GM20431 (cell line): ENCODE measurements around the gene COL25A1.

Experiments
- in situ Hi-C: fragments of 300-500 bp; cut with MseI, MboI; formaldehyde crosslinking; loops from one replicate; pipeline ENCODE4 v1.15.0; 2020; ENCODE audit warnings: low sequenced_read_pairs; ENCODE audit not compliant: unreplicated experiment

The COL25A1 gene

GRCh38 chr4:109179061-109179460, 123.4 kb downstream of the COL25A1 start:
- in situ Hi-C loops: no loop called here

- in situ Hi-C loops: no loop called here
Observed at GRCh38 chr4:109177096-109177810, 125.2 kb downstream of the COL25A1 start.

GRCh38 chr4:109174224-109174953, 128.1 kb downstream of the COL25A1 start:
- in situ Hi-C loops: no loop called here

DNA sequence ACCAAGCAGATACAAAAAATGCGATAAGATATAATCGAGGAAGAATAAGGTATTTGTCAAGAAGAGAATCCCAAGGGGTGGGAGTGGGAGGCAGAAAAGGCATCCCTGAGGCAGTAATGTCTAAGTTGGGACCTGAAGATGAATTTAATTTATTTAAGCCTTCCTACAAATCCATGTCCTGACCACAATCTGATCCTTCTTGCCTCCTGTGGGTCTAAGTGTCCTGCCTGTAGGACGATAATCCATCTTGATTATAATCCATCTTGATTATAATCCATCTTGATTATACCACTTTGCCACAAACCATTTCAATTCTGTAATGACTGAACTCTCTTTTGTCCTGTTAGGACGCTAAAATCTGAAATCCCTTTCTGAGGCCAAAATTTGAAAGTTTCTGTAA, 130.2 kb downstream of the COL25A1 start:
- in situ Hi-C loops: no loop called here

GRCh38 chr4:109171070-109171469, 131.4 kb downstream of the COL25A1 start:
- in situ Hi-C loops: no loop called here

DNA sequence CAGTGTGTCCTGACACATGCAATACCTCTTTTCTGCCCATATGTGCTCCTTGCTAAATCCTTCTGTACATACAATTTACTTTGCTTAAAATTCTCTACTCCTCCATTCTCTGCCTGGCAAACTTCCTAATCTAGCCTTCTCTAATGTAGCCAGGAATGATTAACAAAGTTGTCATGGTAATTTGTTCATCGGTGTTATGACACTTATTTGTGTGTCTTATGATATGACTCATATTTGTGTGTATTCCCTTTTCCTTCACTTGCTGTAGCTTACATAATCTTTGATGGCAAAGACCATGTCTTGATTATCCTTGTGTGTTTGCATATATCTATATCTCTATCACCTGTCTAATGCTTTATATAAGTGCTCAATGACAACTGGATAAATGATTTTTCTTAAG, 133.3 kb downstream of the COL25A1 start:
- in situ Hi-C loops: no loop called here

GRCh38 chr4:109166586-109166985, 135.9 kb downstream of the COL25A1 start:
- in situ Hi-C loops: no loop called here

DNA sequence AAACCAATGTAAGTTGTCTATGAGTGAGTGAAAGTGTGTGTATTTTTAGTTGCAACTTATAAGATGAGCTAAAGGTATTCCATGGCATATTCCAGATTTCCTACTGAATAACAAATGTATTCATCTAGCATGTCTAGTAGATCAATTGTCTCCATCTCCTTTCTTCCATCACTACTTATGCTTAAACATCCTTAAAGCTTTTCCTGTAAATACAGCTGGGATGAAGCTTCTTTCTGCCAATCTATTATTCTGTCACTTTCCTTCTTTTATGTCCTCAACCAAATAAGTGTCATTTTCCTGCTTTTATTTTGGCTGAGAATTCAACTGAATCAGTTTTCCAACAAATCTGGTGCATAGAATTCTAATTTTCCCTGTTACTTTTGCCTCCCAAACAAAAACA, 136.3 kb downstream of the COL25A1 start:
- in situ Hi-C loops: no loop called here

GRCh38 chr4:109164011-109164410, 138.4 kb downstream of the COL25A1 start:
- in situ Hi-C loops: no loop called here

DNA sequence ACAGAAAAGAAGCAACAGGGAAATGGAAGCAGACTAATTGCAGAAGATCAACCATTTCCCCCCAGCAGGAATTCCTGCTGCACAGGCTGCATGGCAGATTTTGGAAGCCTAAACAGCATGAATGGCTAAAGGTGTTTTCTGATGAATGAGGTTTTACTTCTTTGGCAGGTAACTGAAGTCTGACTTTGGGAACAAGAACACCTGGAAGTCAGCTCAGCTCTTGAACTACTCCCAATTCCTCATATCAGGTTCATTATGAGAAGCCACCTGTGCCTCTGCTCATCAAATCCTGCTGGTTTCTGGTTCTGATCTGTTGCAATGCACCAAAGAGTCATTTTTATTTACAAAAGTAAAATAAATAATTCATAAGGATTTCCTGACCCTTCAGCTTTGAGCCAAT, 139.0 kb downstream of the COL25A1 start:
- in situ Hi-C loops: no loop called here

DNA sequence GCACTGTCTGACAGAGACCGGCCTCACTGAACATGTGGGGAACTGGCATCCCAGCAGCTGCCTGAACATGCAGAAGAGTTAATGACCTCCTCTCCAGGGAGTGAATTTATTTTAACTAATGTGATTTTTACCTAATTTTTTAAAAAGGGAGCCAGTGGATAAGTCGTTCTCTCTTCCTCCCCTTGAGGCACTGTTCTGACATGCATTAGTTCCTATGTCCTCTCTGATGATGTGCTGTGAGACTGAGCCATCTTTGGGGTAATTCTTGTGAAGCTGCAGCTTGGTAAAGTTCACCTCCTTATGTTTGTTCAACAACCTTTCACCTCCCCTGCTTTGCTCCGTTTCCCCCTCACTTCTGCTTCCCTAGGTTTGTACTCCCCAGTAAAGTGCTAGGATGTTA, 139.7 kb downstream of the COL25A1 start:
- in situ Hi-C loops: no loop called here

GRCh38 chr4:109160494-109160893, 142.0 kb downstream of the COL25A1 start:
- in situ Hi-C loops: no loop called here

GRCh38 chr4:109157696-109158095, 144.8 kb downstream of the COL25A1 start:
- in situ Hi-C loops: no loop called here

GRCh38 chr4:109157205-109157604, 145.3 kb downstream of the COL25A1 start:
- in situ Hi-C loops: no loop called here

DNA sequence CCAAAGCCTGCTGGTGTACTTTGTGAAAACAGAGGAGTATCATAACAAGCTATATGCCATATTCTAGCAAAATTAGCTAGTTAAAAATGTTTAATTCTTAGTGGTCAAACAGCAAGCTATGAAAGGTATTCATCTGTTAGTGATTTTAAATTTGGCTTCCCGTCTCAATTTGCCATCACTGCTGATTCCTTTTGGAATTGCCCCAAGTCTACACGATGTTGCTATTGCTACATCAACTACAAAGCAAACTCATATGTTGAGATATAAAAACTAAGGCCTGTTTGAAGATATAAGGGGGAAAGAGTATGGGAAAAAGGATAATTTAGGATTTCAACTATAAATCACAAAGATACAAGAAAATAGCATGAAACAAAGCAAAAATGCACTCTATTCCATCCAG, 146.1 kb downstream of the COL25A1 start:
- in situ Hi-C loops: no loop called here

GRCh38 chr4:109155682-109156283, 146.7 kb downstream of the COL25A1 start:
- in situ Hi-C loops: no loop called here

DNA sequence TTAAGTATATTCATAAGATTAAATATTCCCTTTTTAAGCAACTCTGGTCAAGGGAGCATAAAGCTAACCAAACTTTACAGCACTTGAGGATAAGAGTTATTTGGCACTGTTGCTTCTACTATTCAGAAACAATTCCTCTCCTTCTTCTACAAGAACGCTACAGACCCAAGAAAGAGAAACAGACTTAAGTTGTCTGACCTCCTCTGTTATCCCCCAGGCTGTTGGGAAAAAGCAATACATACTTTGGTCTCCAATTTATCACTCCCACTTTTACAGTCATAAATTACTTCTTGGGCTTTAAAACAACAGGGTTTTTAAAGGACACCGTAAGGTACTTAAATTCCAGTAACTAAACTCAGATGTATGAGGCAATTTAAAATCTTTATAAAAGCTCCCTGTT, 147.4 kb downstream of the COL25A1 start:
- in situ Hi-C loops: no loop called here

DNA sequence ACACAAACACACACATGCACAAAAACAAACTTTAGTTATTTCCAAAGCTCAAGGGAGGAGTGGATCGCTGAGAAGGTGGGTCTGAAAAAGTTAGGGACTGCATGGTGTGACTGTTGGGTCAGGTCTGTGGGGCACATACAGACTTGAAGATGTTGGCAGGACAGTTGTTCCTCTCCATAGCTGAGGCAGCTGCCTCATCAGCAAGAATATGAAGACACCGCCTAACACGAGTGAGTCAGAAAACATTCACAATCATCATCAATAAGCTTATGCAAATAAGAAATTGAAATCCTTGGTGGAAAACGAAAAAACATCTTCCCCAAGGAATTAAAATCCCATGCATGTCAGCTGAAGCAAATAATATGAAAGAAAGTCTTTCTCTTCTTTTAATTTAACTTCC, 148.0 kb downstream of the COL25A1 start:
- in situ Hi-C loops: no loop called here

GRCh38 chr4:109149836-109150235, 152.6 kb downstream of the COL25A1 start:
- in situ Hi-C loops: no loop called here

GRCh38 chr4:109148577-109149075, 153.8 kb downstream of the COL25A1 start:
- in situ Hi-C loops: no loop called here

- in situ Hi-C loops: no loop called here
Observed at GRCh38 chr4:109147135-109147534, 155.3 kb downstream of the COL25A1 start.
